Measurements from ENCODE around the gene PIGU. TPM values are rescaled to one million over a fixed set of nuclear protein-coding genes. Genes with fewer than 3 reads are reported as not detected.
"Not testable (repeated sequence)": the region's sequence is repeated elsewhere in the genome, so short reads cannot be mapped to it uniquely, and the experiment has no call there.

Gene PIGU
- total RNA-seq: 12.9 TPM
- long read RNA-seq, transcript PIGU-201 (12 exons, 1,632 nt): major isoform, 8 of 11 reads
- long read RNA-seq, partial matches to known transcripts: 2 of 11 reads
- long read RNA-seq, other reads (novel, unspliced or antisense): 1 of 11 reads

- intact Hi-C loops (cut with DNase I): loop anchor here (2.0 kb wide), 1 partner anchor 28 kb away; the partner anchor contains the start of gene TP53INP2
- ATAC-seq: peak; percentile 100
- DNase-seq (ENCODE audit: missing footprints): peak; percentile 99
These were observed at the start of gene PIGU for GRCh38 chr20:34676642-34677373. TSS of gene PIGU (minus strand) at chr20:34677092. CDS start at chr20:34677085, 7 bp downstream.

GRCh38 chr20:34724172-34724571 is 47.3 kb upstream of the PIGU start:
- no peak for DNase-seq (ENCODE audit: missing footprints)
- intact Hi-C loops (cut with DNase I): no loop called here
- ATAC-seq: peak; percentile 62

DNA sequence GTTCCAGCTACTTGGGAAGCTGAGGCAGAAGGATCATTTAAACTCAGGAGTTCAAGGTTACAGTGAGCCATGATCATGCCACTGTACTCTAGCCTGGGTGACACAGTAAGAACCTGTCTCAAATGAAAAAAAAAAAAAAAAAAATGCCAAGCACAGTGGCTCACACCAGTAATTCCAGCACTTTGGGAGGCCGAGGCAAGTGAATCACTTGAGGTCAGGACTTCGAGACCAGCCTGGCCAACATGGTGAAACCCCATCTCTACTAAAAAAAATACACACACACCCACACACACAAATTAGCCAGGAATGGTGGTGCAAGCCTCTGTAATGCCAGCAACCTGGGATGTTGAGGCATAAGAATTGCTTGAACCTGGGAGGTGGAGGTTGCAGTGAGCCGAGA is 45.7 kb upstream of the PIGU start:
- DNase-seq (ENCODE audit: missing footprints); ATAC-seq; intact Hi-C loops (cut with DNase I): not testable (repeated sequence)

DNA sequence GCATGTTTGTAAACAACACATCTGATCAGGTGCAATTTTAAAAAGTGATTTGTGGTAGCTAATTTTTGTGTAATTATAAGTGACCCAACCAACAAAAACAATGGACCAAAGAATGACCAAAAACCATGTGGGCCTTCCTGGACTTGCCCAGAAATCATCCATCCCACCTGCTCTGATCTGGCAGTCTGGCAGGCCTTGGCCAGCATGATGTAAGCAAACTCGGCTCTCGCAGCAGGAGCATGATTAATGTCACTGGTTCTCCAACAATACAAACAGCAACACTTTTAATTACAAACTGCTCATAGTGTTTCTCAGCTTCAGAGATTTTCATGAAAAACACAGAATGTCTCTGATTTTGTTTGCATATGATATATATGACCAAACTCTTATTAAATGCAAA is 43.4 kb upstream of the PIGU start:
- intact Hi-C loops (cut with DNase I): no loop called here
- DNase-seq (ENCODE audit: missing footprints) (no peak), ATAC-seq (no peak)

- intact Hi-C loops (cut with DNase I); DNase-seq (ENCODE audit: missing footprints); ATAC-seq: not testable (repeated sequence)
These were observed 42.5 kb upstream of the PIGU start for GRCh38 chr20:34719242-34720017.

DNA sequence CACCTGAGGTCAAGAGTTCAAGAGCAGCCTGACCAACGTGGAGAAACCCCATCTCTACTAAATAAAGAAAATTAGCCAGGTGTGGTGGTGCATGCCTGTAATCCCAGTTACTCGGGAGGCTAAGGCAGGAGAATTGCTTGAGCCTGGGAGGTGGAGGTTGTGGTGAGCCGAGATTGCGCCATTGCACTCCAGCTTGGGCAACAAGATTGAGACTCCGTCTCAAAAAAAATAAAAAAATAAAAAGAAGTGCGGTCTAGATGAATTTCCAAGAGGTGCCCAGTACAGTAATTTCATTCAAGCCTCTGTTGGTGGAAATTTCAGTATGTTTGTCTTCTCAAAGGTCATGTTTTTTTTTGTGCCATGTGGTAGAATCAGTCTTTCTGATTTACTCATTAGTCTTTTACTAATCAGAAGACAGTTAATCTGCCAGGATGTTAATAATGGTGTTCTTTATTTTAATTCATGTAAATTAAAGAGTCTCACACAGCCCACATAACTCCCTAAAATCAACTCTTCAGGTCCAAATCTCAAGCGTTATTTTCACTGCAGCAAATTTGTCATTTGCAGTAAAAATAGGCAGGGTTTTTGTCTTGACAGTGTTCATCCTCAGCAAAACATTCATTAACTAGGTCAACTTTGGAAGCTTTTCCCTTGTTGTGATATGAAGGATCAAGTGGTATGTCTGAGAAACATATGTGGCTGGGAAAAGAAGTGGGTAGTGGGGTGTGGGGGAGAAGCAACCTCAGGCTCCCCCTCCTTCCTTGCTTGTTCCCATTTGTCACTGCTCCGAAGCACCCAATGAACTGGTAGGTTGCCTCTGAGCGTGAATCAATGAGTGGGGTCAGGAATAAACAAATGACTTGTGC is 40.6 kb upstream of the PIGU start:
- DNase-seq (ENCODE audit: missing footprints) (no peak), ATAC-seq (no peak)

DNA sequence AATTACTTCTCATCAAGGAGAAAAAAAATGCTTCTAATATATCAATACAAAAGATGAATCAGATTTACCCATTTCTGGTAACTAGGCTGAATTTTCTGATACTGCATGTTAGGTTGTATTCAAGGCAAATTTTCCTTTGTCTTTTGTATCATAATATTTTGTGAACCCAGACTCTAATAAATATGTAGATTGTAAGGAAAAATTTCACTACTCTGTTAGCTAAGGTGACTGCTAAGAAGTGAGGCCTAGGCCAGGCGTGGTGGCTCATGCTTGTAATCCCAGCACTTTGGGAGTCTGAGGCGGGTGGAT is 40.0 kb upstream of the PIGU start:
- ATAC-seq (no peak), DNase-seq (ENCODE audit: missing footprints) (no peak)
- intact Hi-C loops (cut with DNase I): no loop called here

More for the DNA sequence above, 40.6 kb upstream of the PIGU start:
- intact Hi-C loops (cut with DNase I): no loop called here

GRCh38 chr20:34715384-34715783 is 38.5 kb upstream of the PIGU start:
- intact Hi-C loops (cut with DNase I): no loop called here
- no peak for DNase-seq (ENCODE audit: missing footprints)
- no peak for ATAC-seq

GRCh38 chr20:34713944-34714515 is 37.1 kb upstream of the PIGU start:
- intact Hi-C loops (cut with DNase I); DNase-seq (ENCODE audit: missing footprints); ATAC-seq: not testable (repeated sequence)

DNA sequence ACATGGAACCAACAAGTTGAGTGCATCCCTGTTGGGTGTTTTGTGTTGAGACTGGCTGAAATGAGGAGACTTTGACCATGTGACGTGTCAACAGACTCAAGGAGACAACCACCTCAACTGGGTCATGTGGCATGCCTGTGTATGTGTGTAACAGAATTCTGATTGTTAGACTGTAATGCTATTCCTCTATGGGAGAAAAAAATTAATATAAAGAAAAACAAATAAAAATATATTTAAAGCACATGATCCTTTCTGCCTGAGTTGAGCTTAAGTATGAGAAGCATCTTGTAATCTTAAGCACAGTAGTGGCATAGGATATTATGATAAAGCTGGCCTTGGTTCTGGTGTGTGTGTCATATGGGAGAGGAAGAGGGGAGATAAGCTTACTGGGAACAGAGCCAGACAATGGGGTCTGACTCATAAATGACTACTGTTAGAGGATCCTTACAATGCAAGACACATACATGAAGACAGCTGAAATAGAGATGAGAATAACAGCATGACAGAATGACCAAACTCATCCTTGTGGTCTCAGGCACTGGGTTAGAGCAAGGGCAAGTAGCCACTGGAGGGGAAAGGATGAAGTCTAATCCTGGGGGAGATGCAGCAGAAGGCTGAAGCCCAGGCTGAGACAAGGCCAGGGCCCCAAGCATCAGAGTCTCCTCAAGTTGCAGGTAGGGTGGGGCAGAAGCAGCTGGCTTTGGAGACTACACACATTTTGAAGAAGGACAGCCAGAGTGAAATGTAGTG is 36.5 kb upstream of the PIGU start:
- no peak for ATAC-seq
- DNase-seq (ENCODE audit: missing footprints): no peak

DNA sequence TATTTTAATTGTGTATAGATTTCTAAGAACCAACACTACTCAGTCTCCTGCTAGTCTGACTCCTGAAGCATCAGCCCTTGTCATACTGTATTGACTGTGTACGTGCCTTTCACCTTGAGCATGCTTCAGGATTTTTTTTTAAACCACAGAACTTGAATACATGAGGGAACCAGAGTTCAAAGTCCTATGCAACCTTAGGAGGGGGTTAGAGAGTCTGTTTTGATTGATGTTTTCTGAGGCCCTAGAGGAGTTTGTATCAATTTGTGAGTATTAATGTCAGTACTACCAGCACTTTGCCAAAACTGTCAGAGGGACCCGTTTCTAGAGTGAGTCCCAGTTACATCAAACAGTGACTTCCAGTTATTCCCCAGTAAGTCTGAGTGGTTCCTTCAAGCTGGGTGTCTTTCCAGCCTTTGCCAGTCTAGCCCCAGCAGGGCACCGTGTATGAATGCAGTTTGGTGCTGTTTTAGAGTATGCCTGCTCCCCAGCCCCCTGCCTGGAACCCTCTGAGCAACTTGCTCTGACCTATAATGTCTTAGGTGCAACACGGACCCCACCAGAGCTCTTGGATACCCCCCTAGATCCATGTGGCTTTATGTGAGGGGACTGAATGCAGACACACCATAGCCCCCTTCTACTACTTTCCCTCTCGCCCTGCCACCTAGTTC is 35.8 kb upstream of the PIGU start:
- no peak for ATAC-seq
- intact Hi-C loops (cut with DNase I): no loop called here
- peak; percentile 55 for DNase-seq (ENCODE audit: missing footprints)

More for the DNA sequence above, 36.5 kb upstream of the PIGU start:
- intact Hi-C loops (cut with DNase I): no loop called here

GRCh38 chr20:34711813-34712430 is 35.0 kb upstream of the PIGU start:
- DNase-seq (ENCODE audit: missing footprints) (no peak), ATAC-seq (no peak)
- intact Hi-C loops (cut with DNase I): no loop called here

DNA sequence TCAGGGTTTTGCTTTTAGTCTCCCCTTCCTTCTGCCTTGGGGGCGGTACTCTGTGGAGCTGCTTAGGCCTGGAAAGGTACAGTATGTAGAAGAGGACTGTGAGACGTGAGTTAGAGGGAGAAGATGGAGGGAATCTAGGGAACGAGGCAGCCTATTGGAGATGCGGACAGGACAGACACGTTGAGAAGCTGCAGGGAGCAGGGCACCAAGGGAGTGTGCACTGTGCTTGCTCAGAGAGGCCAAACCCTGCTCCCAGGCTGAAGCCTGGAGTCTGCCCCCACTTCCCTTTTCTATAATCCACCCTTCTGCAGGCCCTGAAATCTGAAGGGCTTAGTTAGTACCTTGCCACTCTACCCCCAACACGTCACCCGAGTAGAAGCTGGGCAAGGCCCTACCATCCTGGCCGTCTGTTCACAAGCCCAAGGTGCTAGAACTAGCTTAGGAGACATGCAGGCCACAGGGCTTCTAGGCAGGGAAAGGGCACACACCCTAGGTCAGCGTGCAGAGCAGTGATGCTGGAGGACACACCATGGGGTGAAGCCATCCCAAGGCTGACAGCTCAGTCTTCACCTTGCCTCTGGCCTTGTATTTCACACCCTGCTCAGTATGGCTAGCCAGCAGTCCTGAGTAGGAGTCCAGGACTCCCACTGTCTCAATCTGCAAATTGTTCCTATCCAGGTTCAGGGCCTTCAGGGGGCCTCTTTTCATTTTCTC is 34.1 kb upstream of the PIGU start:
- ATAC-seq (no peak), DNase-seq (ENCODE audit: missing footprints) (no peak)
- intact Hi-C loops (cut with DNase I): no loop called here

GRCh38 chr20:34710568-34710839 is 33.6 kb upstream of the PIGU start:
- DNase-seq (ENCODE audit: missing footprints) (no peak), ATAC-seq (no peak)
- intact Hi-C loops (cut with DNase I): no loop called here

DNA sequence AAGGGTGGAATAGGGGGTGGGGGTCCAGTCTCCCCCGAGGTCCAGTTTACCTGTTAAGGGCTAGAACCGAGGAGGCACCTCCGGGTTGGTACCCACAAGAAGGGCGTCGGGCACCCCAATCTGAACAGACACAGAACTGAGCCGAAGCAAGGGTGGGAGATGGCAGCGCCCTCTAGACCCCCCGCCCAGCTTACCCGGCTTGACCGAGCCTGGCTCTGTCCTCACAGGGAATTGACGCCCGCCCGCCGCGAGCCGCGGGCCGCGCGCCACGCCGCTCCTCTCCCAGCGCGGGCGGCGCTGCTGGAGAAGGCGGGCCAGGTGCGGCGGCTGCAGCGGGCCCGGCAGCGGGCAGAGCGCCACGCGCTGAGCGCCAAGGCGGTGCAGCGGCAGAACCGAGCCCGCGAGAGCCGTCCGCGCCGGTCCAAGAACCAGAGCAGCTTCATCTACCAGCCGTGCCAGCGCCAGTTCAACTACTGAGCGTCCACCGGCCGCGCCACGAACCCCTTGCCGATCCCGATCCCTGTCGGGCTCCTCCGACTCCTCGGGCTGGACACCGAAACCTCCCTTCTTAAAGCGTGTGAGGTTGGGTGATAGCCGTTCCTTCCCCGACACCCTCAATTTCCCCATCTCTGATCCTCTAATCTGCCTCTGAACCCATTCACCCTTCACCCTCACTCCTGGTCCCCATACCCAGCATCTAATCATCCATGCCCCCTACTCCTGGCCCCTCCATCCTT is 33.1 kb upstream of the PIGU start:
- DNase-seq (ENCODE audit: missing footprints): peak; percentile 87

More for the DNA sequence above, 33.1 kb upstream of the PIGU start:
- intact Hi-C loops (cut with DNase I): loop anchor here (5.0 kb wide), 1 partner anchor 173 kb away; no protein-coding TSS in a partner anchor
- peak; percentile 64 for ATAC-seq

Data from Right ventricle myocardium inferior (tissue), 1 donor.